AG09319 (cell line): Measurements from ENCODE around the gene OCRL.

Experiments used
- DNase-seq: peaks from one replicate; pipeline ENCODE4 v3.0.0-alpha.2; 2010; ENCODE audit warnings: low read depth; ENCODE audit errors: extremely low read depth
- CTCF ChIP-seq: IDR thresholded peaks from 2 replicates; pipeline ENCODE4 v1.5.1; 2011; ENCODE audit warnings: low read depth, mild to moderate bottlenecking, inconsistent platforms, low read length, moderate library complexity

OCRL gene

GRCh38 chrX:129634541-129634940 is 94.5 kb downstream of the OCRL start:
- DNase-seq, result no peak
- no peak for TF ChIP-seq CTCF

- no peak for TF ChIP-seq CTCF
- no peak for DNase-seq
Measured at GRCh38 chrX:129636175-129636681, 96.2 kb downstream of the OCRL start.

DNA sequence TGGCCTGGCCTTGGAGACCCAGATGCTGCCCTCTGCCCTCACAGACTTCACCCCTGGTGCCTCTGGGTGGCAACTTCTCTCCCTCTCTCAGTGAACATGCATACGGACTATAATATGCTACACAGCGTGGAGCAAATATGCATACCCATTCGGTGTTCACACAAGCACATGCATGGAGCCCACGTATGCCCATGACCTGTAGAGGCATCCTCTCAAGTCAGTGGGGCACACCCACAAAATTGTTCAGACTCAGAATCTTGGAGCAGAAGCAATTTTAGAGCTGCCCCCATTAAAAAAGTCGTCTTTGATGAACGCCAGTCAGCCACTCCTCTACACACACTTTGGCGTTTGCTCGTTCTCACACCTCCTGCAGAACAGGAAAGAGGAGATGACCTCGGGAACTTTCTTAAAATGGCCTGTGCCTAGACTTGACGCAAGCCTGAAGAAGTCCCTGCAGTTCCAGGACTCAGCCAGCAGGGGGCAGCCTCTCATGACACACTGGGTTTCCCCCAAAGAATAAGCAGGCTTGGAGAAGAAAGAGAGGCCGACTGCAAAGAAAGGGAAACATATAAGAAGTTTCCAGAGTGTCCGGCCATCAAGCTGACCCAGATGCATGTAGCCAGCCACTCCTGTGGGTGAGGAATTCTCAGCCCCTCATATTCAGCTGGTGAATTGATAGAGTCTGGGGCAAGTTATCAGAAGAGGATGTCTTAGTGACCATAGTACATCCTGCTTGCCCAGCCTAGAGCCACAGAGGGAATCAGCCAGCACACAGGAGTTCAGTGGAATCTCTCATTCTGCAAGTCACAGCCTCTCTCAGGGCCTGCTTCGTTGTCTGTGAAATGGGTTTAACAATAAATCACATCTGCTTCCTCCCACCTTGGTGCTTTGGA is 97.4 kb downstream of the OCRL start:
- DNase-seq, result peak; percentile 34
- TF ChIP-seq CTCF, result peak; percentile 98

GRCh38 chrX:129638917-129639316 is 98.9 kb downstream of the OCRL start:
- DNase-seq, result no peak
- no peak for TF ChIP-seq CTCF

GRCh38 chrX:129640737-129641136 is 100.7 kb downstream of the OCRL start:
- no peak for TF ChIP-seq CTCF
- DNase-seq, result no peak

DNA sequence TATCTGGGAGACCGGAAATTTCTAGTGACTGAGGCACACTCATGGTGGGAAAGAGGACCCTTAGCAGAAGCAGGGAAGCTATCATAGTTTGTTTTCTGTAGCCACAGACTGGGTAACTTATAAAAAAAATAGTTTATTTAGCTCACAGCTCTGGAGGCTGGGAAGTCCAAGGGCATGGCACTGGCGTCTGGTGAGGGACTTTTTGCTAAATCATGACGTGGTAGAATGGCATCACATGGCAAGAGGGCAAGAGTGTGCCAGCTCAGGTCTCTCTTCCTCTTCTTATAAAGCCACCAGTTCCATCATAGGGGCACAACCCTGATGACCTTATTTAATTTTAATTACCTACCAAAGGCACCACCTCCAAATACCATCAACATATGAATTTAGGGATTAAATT is 101.4 kb downstream of the OCRL start:
- TF ChIP-seq CTCF, result no peak
- no peak for DNase-seq

DNA sequence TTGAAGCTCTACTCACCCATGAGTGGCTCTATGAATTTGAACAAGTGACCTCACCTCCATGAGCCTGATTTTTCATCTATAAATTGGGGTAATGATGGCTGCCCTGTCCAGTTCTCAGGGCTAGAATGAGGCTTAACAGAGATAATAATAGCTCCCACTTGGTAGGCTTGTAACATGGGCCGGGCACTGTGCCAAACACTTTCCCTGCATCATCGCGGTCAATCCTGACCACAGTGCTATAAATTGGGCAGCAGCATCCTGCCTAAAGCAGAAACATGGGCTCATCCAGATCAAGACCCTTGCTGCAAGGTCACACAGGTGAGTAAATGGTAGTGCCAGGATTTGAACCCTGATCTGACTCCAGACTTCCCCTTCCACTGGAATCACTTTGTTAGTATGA is 101.9 kb downstream of the OCRL start:
- DNase-seq, result no peak
- TF ChIP-seq CTCF, result no peak
